GM15510 (cell line): ENCODE results near the gene CBFB.

Experiments
- POLR2A ChIP-seq: IDR thresholded peaks from 3 replicates; pipeline ENCODE4 v1.6.1; 2011; ENCODE audit warnings: borderline replicate concordance; ENCODE audit not compliant: insufficient read length; ENCODE audit errors: extremely low read depth

CBFB gene

GRCh38 chr16:67013233-67013822 lies 15.6 kb upstream of the CBFB start:
- TF ChIP-seq POLR2A, result no peak

GRCh38 chr16:67013823-67014633 lies 14.9 kb upstream of the CBFB start:
- no peak for TF ChIP-seq POLR2A

- TF ChIP-seq POLR2A, result no peak
Observed at GRCh38 chr16:67014634-67015312, 14.2 kb upstream of the CBFB start.

GRCh38 chr16:67015313-67015731 lies 13.6 kb upstream of the CBFB start:
- TF ChIP-seq POLR2A, result no peak

- no peak for TF ChIP-seq POLR2A
Observed at GRCh38 chr16:67016143-67016542, 12.8 kb upstream of the CBFB start.

GRCh38 chr16:67016681-67017420 lies 12.1 kb upstream of the CBFB start:
- no peak for TF ChIP-seq POLR2A

- no peak for TF ChIP-seq POLR2A
Observed at GRCh38 chr16:67017421-67017750, 11.6 kb upstream of the CBFB start.

- TF ChIP-seq POLR2A, result no peak
Observed at GRCh38 chr16:67017810-67018488, 11.0 kb upstream of the CBFB start.

GRCh38 chr16:67019171-67019570 lies 9.8 kb upstream of the CBFB start:
- TF ChIP-seq POLR2A, result no peak

GRCh38 chr16:67021321-67021720 lies 7.6 kb upstream of the CBFB start:
- TF ChIP-seq POLR2A, result no peak

GRCh38 chr16:67022531-67023214 lies 6.3 kb upstream of the CBFB start:
- TF ChIP-seq POLR2A, result no peak

GRCh38 chr16:67023689-67024088 lies 5.3 kb upstream of the CBFB start:
- TF ChIP-seq POLR2A, result no peak

GRCh38 chr16:67024384-67025209 lies 4.4 kb upstream of the CBFB start:
- no peak for TF ChIP-seq POLR2A
